ENCODE results near the gene ADGRG6.

GRCh38 chr6:142448091-142448729, 146.4 kb downstream of the ADGRG6 start:
- TF ChIP-seq MLLT1 (IDR thresholded peaks at IDR 0.05) (no peak), POLR2AphosphoS5 (IDR thresholded peaks at IDR 0.05; ENCODE audit: low read length) (no peak), CTCF (IDR thresholded peaks at IDR 0.05 in 2 of 3, conservative IDR thresholded peaks at IDR 0.05 in 1 of 3; ENCODE audit: control insufficient read depth in 2 of 3, extremely low read depth in 1 of 3, insufficient read depth in 1 of 3, low read depth in 3 of 3, low read length in 3 of 3) (no peak), EZH2 (IDR thresholded peaks at IDR 0.05; ENCODE audit: borderline replicate concordance, control insufficient read depth, low read depth, low read length) (no peak)
